ENCODE measurements around the gene RILPL2.
"Not testable (repeated sequence)": the region's sequence is repeated elsewhere in the genome, so short reads cannot be mapped to it uniquely, and the experiment has no call there.

The RILPL2 gene, protein sequence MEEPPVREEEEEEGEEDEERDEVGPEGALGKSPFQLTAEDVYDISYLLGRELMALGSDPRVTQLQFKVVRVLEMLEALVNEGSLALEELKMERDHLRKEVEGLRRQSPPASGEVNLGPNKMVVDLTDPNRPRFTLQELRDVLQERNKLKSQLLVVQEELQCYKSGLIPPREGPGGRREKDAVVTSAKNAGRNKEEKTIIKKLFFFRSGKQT

DNA sequence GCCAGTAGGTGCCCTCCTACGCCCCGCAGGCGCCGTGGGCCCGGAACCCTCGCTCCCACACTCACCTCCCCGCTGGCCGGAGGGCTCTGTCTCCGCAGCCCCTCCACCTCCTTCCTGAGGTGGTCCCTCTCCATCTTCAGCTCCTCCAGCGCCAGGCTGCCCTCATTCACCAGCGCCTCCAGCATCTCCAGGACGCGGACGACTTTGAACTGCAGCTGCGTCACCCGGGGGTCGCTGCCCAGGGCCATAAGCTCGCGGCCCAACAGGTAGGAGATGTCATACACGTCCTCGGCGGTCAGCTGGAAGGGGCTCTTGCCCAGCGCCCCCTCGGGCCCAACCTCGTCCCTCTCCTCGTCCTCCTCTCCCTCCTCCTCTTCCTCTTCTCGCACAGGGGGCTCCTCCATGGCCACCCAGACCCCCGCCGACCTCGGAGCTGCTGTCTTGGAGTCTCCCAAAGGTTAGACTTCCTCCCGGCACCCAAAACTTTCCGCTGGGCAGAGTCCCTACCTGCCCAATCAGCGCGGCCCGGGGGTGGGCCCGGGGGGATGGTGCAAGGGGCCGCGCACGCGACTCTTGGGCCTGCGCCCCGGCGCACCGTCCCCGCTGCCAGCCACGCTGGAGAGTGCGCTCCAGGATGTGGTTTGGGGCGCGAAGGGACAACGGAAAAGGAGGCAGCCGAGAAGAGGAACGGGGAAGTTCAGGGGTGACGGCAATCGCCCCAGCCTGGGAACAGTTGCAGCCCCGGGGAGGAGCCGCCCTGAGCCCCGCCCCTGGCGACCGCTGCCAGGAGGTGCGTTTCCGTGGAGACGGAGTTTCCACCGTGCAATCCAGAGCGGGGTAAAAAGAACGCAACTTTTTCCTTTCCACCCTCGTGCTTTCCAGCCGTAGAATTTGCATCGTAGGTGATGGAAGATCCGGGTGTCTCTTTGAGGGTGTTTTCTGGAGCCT lies at the start of gene RILPL2:
TSS of gene RILPL2 (minus strand) at position 668 of the 948 bp plus-strand sequence. CDS start at position 404, 264 bp downstream.
- TF ChIP-seq, protein P1, sequence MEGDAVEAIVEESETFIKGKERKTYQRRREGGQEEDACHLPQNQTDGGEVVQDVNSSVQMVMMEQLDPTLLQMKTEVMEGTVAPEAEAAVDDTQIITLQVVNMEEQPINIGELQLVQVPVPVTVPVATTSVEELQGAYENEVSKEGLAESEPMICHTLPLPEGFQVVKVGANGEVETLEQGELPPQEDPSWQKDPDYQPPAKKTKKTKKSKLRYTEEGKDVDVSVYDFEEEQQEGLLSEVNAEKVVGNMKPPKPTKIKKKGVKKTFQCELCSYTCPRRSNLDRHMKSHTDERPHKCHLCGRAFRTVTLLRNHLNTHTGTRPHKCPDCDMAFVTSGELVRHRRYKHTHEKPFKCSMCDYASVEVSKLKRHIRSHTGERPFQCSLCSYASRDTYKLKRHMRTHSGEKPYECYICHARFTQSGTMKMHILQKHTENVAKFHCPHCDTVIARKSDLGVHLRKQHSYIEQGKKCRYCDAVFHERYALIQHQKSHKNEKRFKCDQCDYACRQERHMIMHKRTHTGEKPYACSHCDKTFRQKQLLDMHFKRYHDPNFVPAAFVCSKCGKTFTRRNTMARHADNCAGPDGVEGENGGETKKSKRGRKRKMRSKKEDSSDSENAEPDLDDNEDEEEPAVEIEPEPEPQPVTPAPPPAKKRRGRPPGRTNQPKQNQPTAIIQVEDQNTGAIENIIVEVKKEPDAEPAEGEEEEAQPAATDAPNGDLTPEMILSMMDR (conservative IDR thresholded peaks at IDR 0.05; ENCODE audit: control insufficient read depth, insufficient read depth, low read depth, low read length), result no peak
- peak within 1 kb of the TSS; percentile 82 for H3K4me3 ChIP-seq (ENCODE audit: control insufficient read depth, low read depth, low read length)
- DNase-seq (ENCODE audit: low read depth), result peak; percentile 74

DNA sequence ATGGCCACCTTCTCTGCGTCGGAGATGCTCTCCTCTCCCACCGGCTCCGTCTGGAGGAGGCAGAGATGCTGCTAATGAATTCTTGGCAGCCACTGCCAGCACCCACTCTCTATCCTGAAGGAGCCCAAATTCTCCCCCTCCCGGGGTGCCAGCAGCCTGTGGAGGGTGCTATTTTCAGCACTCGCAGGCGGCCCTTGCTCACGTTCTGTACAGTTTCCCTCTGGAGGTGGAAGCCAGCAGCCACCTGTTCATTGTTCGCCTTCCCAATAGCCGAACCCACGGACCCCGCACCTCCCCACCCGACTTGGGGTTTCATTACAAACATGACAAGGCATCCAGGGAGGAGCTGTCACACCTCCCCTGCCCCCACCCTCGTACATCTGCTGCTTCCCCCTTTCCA lies 49.3 kb upstream of the RILPL2 start:
- no peak for DNase-seq (ENCODE audit: low read depth)
- no peak overlapping the region for H3K4me3 ChIP-seq (ENCODE audit: control insufficient read depth, low read depth, low read length)
- TF ChIP-seq, protein P1 (conservative IDR thresholded peaks at IDR 0.05; ENCODE audit: control insufficient read depth, insufficient read depth, low read depth, low read length), result no peak

DNA sequence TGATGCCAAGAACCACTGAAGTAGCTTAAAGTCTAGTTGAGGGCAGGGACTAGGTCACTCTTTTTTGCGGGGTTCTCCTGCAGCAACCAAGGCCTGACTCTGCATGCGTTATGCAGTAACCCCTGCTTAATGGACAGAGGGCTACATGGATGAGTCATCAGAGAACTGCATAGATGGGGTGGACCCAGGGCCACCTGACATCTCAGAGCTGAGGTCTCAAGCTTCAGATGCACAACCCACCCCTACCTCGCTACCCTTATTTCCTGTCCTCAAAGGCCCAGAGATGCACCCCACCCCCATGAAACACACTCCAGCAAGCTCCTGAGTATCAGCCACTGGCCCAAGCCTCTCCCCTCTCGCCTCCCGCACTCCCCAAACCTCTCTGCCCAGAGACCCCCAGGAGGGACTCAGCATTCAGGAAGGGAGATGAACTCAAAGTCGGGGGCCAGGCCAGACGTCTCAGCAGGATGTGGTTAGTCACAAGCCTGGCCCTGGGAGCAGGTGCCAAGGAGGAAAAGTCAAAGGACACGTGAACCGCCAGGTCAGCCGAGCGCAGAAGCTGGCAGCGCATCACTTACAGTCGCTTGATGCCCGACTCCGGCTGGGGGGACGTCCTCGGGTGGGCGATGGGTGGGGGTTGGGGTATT lies 47.2 kb upstream of the RILPL2 start:
- no peak for DNase-seq (ENCODE audit: low read depth)
- H3K4me3 ChIP-seq (ENCODE audit: control insufficient read depth, low read depth, low read length), result no peak overlapping the region
- TF ChIP-seq, protein P1 (conservative IDR thresholded peaks at IDR 0.05; ENCODE audit: control insufficient read depth, insufficient read depth, low read depth, low read length), result no peak

DNA sequence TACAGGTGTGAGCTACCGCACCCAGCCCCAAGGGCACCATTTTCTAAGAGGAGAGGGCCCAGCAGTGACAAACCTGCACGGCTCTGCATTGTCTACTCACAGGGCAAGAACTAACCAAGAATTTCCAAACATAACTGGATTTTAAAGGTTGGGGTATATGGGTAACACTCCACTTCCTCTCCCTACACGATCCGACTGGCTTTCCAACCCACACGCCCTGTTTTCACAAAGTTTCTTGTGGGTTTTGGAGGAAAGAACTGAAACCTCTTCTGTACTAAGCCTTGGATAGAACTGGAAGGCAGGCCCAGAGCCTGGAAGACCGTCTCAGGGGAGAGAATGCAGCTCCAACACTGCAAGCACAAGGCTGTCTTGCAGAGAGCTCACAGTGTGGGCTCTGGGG lies 46.4 kb upstream of the RILPL2 start:
- no peak for DNase-seq (ENCODE audit: low read depth)

DNA sequence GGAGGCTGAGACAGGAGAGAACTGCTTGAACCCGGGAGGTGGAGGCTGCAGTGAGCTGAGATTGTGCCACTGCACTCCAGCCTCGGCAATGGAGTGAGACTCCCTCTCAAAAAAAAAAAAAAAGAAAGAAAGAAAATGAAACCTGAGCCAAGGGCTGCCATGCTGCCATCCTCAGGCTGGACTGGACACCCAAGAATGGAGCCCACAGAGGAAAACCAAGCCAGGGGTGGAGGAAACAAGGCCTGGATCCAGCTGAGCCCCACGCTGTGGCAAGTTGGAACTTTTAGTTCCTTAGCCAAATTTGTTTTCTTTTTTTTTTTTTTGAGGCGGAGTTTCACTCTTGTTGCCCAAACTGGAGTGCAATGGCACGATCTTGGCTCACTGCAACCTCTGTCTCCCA lies 44.8 kb upstream of the RILPL2 start:
- not testable (repeated sequence) for DNase-seq (ENCODE audit: low read depth); H3K4me3 ChIP-seq (ENCODE audit: control insufficient read depth, low read depth, low read length)

More for the DNA sequence above, 46.4 kb upstream of the RILPL2 start:
- TF ChIP-seq, protein P1 (conservative IDR thresholded peaks at IDR 0.05; ENCODE audit: control insufficient read depth, insufficient read depth, low read depth, low read length), result no peak
- no peak overlapping the region for H3K4me3 ChIP-seq (ENCODE audit: control insufficient read depth, low read depth, low read length)

DNA sequence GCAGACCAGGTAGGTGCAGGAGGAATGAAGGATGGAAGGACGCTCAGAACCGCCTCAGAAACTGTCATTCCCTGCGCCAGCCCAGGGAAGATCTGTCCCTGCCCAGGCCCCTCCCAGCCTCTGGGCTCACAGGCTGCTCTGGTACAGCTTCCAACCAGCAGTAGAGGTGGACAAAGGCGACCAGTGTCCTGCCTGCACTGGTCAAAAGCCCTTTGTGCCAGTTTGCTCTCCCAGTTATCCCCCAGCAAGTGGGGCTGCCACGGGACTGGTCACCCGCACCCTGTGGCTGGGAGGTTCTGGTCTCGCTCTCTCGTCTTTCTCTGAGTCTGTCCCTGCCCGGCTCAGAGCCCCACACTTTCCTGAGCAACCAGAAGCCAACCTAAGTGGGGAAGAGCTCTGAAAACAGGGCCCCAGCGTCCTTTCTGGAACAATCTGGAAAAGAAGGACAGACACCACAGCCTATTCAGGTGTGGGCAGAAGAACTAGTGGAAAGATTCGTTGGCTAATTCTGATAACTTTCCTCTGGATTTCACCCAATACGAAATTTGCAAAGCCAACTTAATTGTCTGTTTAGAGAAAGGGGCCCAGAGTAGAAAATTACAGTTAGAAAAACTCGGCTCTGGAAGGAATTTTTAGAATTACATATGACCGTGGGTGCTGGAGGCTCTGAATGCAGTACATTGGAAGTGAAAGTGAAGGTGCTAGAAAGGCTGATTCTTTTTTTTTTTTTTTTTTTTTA lies 43.1 kb upstream of the RILPL2 start:
- H3K4me3 ChIP-seq (ENCODE audit: control insufficient read depth, low read depth, low read length), result no peak overlapping the region
- no peak for DNase-seq (ENCODE audit: low read depth)
- TF ChIP-seq, protein P1 (conservative IDR thresholded peaks at IDR 0.05; ENCODE audit: control insufficient read depth, insufficient read depth, low read depth, low read length), result no peak

All from fibroblast of mammary gland (primary cell).